Ureter (tissue), 1 donor: ENCODE data around the gene FAM111A. TPM values are rescaled to one million over a fixed set of nuclear protein-coding genes. Genes with fewer than 3 reads are reported as not detected.

Experiments used
- DNase-seq: peaks from one replicate; pipeline ENCODE4 v3.0.0-alpha.2; 2020; ENCODE audit warnings: low spot score
- total RNA-seq: library from RNA; stranded (reverse); gene quantifications from one replicate; pipeline ENCODE4 v1.2.4, GENCODE V29; 2023
- donor health status: DM: yes; HTN: yes; CAD: no.

Gene FAM111A
- total RNA-seq, 1 donor from 2014 or later = 42.8 TPM

GRCh38 chr11:59199546-59200422, 57.1 kb downstream of the FAM111A start:
- DNase-seq = no peak

GRCh38 chr11:59200423-59200746, 57.7 kb downstream of the FAM111A start:
- no peak for DNase-seq

- DNase-seq = no peak
Observed at GRCh38 chr11:59201353-59201752, 58.7 kb downstream of the FAM111A start.

Other genes starting within 250 kb of the FAM111A start
- gene GLYATL1, start 203.4 kb upstream of the FAM111A start, total RNA-seq = 2.4 TPM
- not detected for gene GLYATL1B, start 56.5 kb upstream of the FAM111A start, total RNA-seq
- 1.0 TPM for gene FAM111B, start 35.6 kb upstream of the FAM111A start, total RNA-seq
- 126 TPM for gene DTX4, start 29.3 kb downstream of the FAM111A start, total RNA-seq
- gene MPEG1, start 70.1 kb downstream of the FAM111A start, total RNA-seq = 9.4 TPM
- gene OR5AN1, start 216.0 kb downstream of the FAM111A start, total RNA-seq = not detected